NB4 (cell line): Measurements from ENCODE around the gene DPP8.

Experiments used
- CTCF ChIP-seq: IDR thresholded peaks from one replicate; pipeline ENCODE4 v1.5.1; 2012; ENCODE audit warnings: low read depth, low read length
- MAX ChIP-seq: IDR thresholded peaks from 2 replicates; pipeline ENCODE4 v1.6.1; 2011; ENCODE audit warnings: low read depth, low read length
- MYC ChIP-seq: IDR thresholded peaks from 2 replicates; pipeline ENCODE4 v1.6.1; 2011; ENCODE audit warnings: low read depth, low read length
- POLR2A ChIP-seq: IDR thresholded peaks from 2 replicates; pipeline ENCODE4 v1.6.1; 2011; ENCODE audit warnings: mild to moderate bottlenecking; ENCODE audit not compliant: insufficient read length; ENCODE audit errors: extremely low read depth

GRCh38 chr15:65399997-65400396, 117.5 kb downstream of the DPP8 start:
- TF ChIP-seq POLR2A (no peak), CTCF (no peak), MAX (no peak), MYC (no peak)
